NCI-H510A treated with DMSO at 0.1 percent for 48 hours (cell line): ENCODE results near the gene EPHA6.
"Not testable (repeated sequence)": the region's sequence is repeated elsewhere in the genome, so short reads cannot be mapped to it uniquely, and the experiment has no call there.

Source experiments
- DNase-seq: peaks from one replicate; lab custom pipeline; 2025; lab: John Stamatoyannopoulos, UW

EPHA6 gene

GRCh38 chr3:97187771-97188170 is 373.4 kb downstream of the EPHA6 start:
- DNase-seq: no peak

GRCh38 chr3:97189835-97190234 is 375.4 kb downstream of the EPHA6 start:
- no peak for DNase-seq

- no peak for DNase-seq
These were observed 382.7 kb downstream of the EPHA6 start for GRCh38 chr3:97197083-97197482.

GRCh38 chr3:97197830-97198229 is 383.4 kb downstream of the EPHA6 start:
- DNase-seq: no peak

- DNase-seq: no peak
These were observed 386.0 kb downstream of the EPHA6 start for GRCh38 chr3:97200387-97200786.

- no peak for DNase-seq
These were observed 387.4 kb downstream of the EPHA6 start for GRCh38 chr3:97201814-97202213.

- no peak for DNase-seq
These were observed 414.6 kb downstream of the EPHA6 start for GRCh38 chr3:97228966-97229365.

- no peak for DNase-seq
These were observed 416.1 kb downstream of the EPHA6 start for GRCh38 chr3:97230486-97230885.

GRCh38 chr3:97232393-97233034 is 418.1 kb downstream of the EPHA6 start:
- DNase-seq: peak; percentile 18

GRCh38 chr3:97235179-97235578 is 420.8 kb downstream of the EPHA6 start:
- DNase-seq: no peak

GRCh38 chr3:97235611-97236315 is 421.4 kb downstream of the EPHA6 start:
- DNase-seq: no peak

- DNase-seq: no peak
These were observed 427.0 kb downstream of the EPHA6 start for GRCh38 chr3:97241417-97241816.

GRCh38 chr3:97245201-97245910 is 431.0 kb downstream of the EPHA6 start:
- DNase-seq: no peak

- no peak for DNase-seq
These were observed 441.7 kb downstream of the EPHA6 start for GRCh38 chr3:97256060-97256459.

- DNase-seq: no peak
These were observed 443.7 kb downstream of the EPHA6 start for GRCh38 chr3:97257942-97258697.

GRCh38 chr3:97259263-97259662 is 444.9 kb downstream of the EPHA6 start:
- no peak for DNase-seq

GRCh38 chr3:97264180-97264579 is 449.8 kb downstream of the EPHA6 start:
- DNase-seq: no peak

GRCh38 chr3:97265237-97266005 is 451.0 kb downstream of the EPHA6 start:
- no peak for DNase-seq

GRCh38 chr3:97269202-97269601 is 454.8 kb downstream of the EPHA6 start:
- no peak for DNase-seq

- not testable (repeated sequence) for DNase-seq
These were observed 462.6 kb downstream of the EPHA6 start for GRCh38 chr3:97276879-97277550.

GRCh38 chr3:97277708-97278107 is 463.3 kb downstream of the EPHA6 start:
- no peak for DNase-seq
